Calu3 (cell line): ENCODE data around the gene DIS3L2. TPM values are rescaled to one million over a fixed set of nuclear protein-coding genes. Genes with fewer than 3 reads are reported as not detected.

Experiments used
- BruUV-seq: library from RNA; stranded (reverse); fragments of 400-500 nt; replicated peaks from 2 replicates; lab custom pipeline; 2021; lab: Mats Ljungman, UMichigan
- CTCF ChIA-PET: fragments of 300-600 bp; sonication (Branson Sonifier 250); formaldehyde crosslinking; loops from one replicate; lab custom pipeline; 2022; ENCODE audit warnings: antibody characterized with exemption; lab: Charles Lee
- DNase-seq: peaks from one replicate; pipeline ENCODE4 v3.0.0; 2022
- H3K27ac Mint-ChIP-seq: one replicate; pipeline ENCODE4 v1.8.0; 2022; ENCODE audit warnings: mixed read lengths; ENCODE audit not compliant: unreplicated experiment
- H3K27me3 Mint-ChIP-seq: one replicate; pipeline ENCODE4 v1.8.0; 2022; ENCODE audit warnings: mixed read lengths; ENCODE audit not compliant: unreplicated experiment
- H3K36me3 Mint-ChIP-seq: one replicate; pipeline ENCODE4 v1.8.0; 2022; ENCODE audit warnings: mild to moderate bottlenecking, moderate library complexity, mixed read lengths; ENCODE audit not compliant: insufficient read depth, unreplicated experiment
- H3K4me1 Mint-ChIP-seq: one replicate; pipeline ENCODE4 v1.8.0; 2022; ENCODE audit warnings: mild to moderate bottlenecking, low read depth, mixed read lengths; ENCODE audit not compliant: unreplicated experiment
- H3K4me3 Mint-ChIP-seq: one replicate; pipeline ENCODE4 v1.8.0; 2022; ENCODE audit warnings: mild to moderate bottlenecking, low read depth, moderate library complexity, mixed read lengths; ENCODE audit not compliant: unreplicated experiment
- H3K9me3 Mint-ChIP-seq: one replicate; pipeline ENCODE4 v1.8.0; 2022; ENCODE audit warnings: low read depth, mixed read lengths; ENCODE audit not compliant: unreplicated experiment
- CTCF ChIP-seq: fragments of 200-600 bp; IDR thresholded peaks from one replicate; pipeline ENCODE4 v1.8.0; 2022; ENCODE audit warnings: antibody characterized with exemption; ENCODE audit not compliant: unreplicated experiment
- intact Hi-C: fragments of 100-400 bp; cut with micrococcal nuclease; formaldehyde crosslinking; loops from one replicate; pipeline ENCODE4 v1.10.0; 2022; ENCODE audit not compliant: unreplicated experiment
- total RNA-seq: library from RNA; stranded (reverse); gene quantifications from 2 replicates; pipeline ENCODE4 v1.2.3, GENCODE V29; 2022

Gene DIS3L2
- total RNA-seq, 1 experiment from 2014 or later = 46.0 TPM

- TF ChIP-seq CTCF = no peak
- no peak for DNase-seq
- peaks cover 12% of the 10 kb centered on the region for H3K4me1 Mint-ChIP-seq
- CTCF ChIA-PET = no interaction called here
- H3K27ac Mint-ChIP-seq = no peak overlapping the region
- no TSS peak for BruUV-seq
- no peak overlapping the region for H3K4me3 Mint-ChIP-seq
- H3K27me3 Mint-ChIP-seq = peaks cover 91% of the 10 kb centered on the region
- no peaks in the 10 kb centered on the region for H3K36me3 Mint-ChIP-seq
- H3K9me3 Mint-ChIP-seq = no peaks in the 10 kb centered on the region
- intact Hi-C loops = no loop called here
Observed at GRCh38 chr2:231922311-231923009, 39.1 kb upstream of the DIS3L2 start.

GRCh38 chr2:231923010-231923344 is 38.5 kb upstream of the DIS3L2 start:
- no peak for DNase-seq
- no TSS peak for BruUV-seq
- Mint-ChIP-seq H3K27ac (no peak overlapping the region), H3K27me3 (peaks cover 91% of the 10 kb centered on the region), H3K4me3 (no peak overlapping the region), H3K36me3 (no peaks in the 10 kb centered on the region), H3K4me1 (peaks cover 12% of the 10 kb centered on the region), H3K9me3 (no peaks in the 10 kb centered on the region)
- no peak for TF ChIP-seq CTCF
- CTCF ChIA-PET = no interaction called here
- intact Hi-C loops = no loop called here

- H3K4me3 Mint-ChIP-seq = peak overlapping the region; percentile 64
- no TSS peak for BruUV-seq
- no peak for DNase-seq
- no peaks in the 10 kb centered on the region for H3K9me3 Mint-ChIP-seq
- no peak for TF ChIP-seq CTCF
- peaks cover 12% of the 10 kb centered on the region for H3K4me1 Mint-ChIP-seq
- H3K27me3 Mint-ChIP-seq = peaks cover 91% of the 10 kb centered on the region
- H3K27ac Mint-ChIP-seq = no peak overlapping the region
- CTCF ChIA-PET = no interaction called here
- intact Hi-C loops = loop anchor here (2.0 kb wide), 1 partner anchor 403 kb away; no protein-coding TSS in a partner anchor
- peaks cover 6% of the 10 kb centered on the region for H3K36me3 Mint-ChIP-seq
Observed at GRCh38 chr2:231923951-231924888, 37.3 kb upstream of the DIS3L2 start.

- peaks cover 12% of the 10 kb centered on the region for H3K4me1 Mint-ChIP-seq
- intact Hi-C loops = loop anchor here (1.0 to 2.0 kb wide), 2 partner anchors 217 to 402 kb away; no protein-coding TSS in a partner anchor
- H3K27ac Mint-ChIP-seq = no peak overlapping the region
- H3K9me3 Mint-ChIP-seq = no peaks in the 10 kb centered on the region
- CTCF ChIA-PET = interaction anchor here (0.5 to 1.4 kb wide), 5 partner anchors 24 to 515 kb away, joined by 3 to 11 read pairs (median 4); no protein-coding TSS in a partner anchor
- peak overlapping the region; percentile 64 for H3K4me3 Mint-ChIP-seq
- no TSS peak for BruUV-seq
- TF ChIP-seq CTCF = no peak
- H3K36me3 Mint-ChIP-seq = peaks cover 7% of the 10 kb centered on the region
- DNase-seq = peak; percentile 19
- peaks cover 91% of the 10 kb centered on the region for H3K27me3 Mint-ChIP-seq
Observed at GRCh38 chr2:231924889-231925275, 36.6 kb upstream of the DIS3L2 start.
